Keratinocyte (primary cell): ENCODE results near the gene KCNN3. TPM values are rescaled to one million over a fixed set of nuclear protein-coding genes. Genes with fewer than 3 reads are reported as not detected.

Experiments
- DNase-seq: peaks from one replicate; pipeline ENCODE4 v3.0.0-alpha.2; 2011; ENCODE audit warnings: low read depth, missing footprints, low spot score
- FAIRE-seq: peaks from 2 replicates; lab custom pipeline; 2011; peaks lifted over from hg19 to GRCh38; lab: Jason Lieb, UNC
- H2AFZ ChIP-seq: 2 replicates; pipeline ENCODE4 v1.6.0; 2012; ENCODE audit warnings: low read length, control low read depth, inconsistent platforms; ENCODE audit not compliant: control insufficient read depth
- H3K27ac ChIP-seq: 2 replicates; pipeline ENCODE4 v1.5.1; 2011; ENCODE audit warnings: low read length; ENCODE audit not compliant: control insufficient read depth, insufficient read depth
- H3K27me3 ChIP-seq: 3 replicates; pipeline ENCODE4 v1.6.0; 2011; ENCODE audit warnings: low read length; ENCODE audit not compliant: control insufficient read depth, insufficient read depth; ENCODE audit errors: extremely low read depth
- H3K36me3 ChIP-seq, 2 experiments: 2 replicates in 1 of 2; 3 replicates in 1 of 2; pipeline ENCODE4 v1.5.1; 2011; ENCODE audit warnings: low read length in 2 of 2, mild to moderate bottlenecking in 1 of 2; ENCODE audit not compliant: control insufficient read depth in 2 of 2, insufficient read depth in 2 of 2; ENCODE audit errors: extremely low read depth in 1 of 2
- H3K4me1 ChIP-seq: 3 replicates; pipeline ENCODE4 v1.5.1; 2011; ENCODE audit warnings: low read length; ENCODE audit not compliant: control insufficient read depth, insufficient read depth; ENCODE audit errors: extremely low read depth
- H3K4me2 ChIP-seq: 3 replicates; pipeline ENCODE4 v1.6.0; 2011; ENCODE audit warnings: low read depth, low read length; ENCODE audit not compliant: control insufficient read depth, insufficient read depth; ENCODE audit errors: extremely low read depth
- H3K4me3 ChIP-seq, 3 experiments: fragments of 200-600 bp in 1 of 3; sonication (generic) in 1 of 3; 2 replicates in 2 of 3; 3 replicates in 1 of 3; pipeline ENCODE4 v1.5.1; 2011 to 2016; ENCODE audit warnings: low read length in 3 of 3, mild to moderate bottlenecking in 3 of 3, control low read depth in 2 of 3, inconsistent platforms in 1 of 3, low read depth in 1 of 3, mixed read lengths in 1 of 3, mixed run types in 1 of 3, moderate library complexity in 1 of 3; ENCODE audit not compliant: control insufficient read depth in 2 of 3, insufficient read depth in 2 of 3; ENCODE audit errors: extremely low read depth in 1 of 3
- H3K79me2 ChIP-seq: 2 replicates; pipeline ENCODE4 v1.6.0; 2012; ENCODE audit warnings: low read length; ENCODE audit not compliant: control insufficient read depth, insufficient read depth
- H3K9ac ChIP-seq: 3 replicates; pipeline ENCODE4 v1.6.0; 2011; ENCODE audit warnings: low read length; ENCODE audit not compliant: control insufficient read depth, insufficient read depth; ENCODE audit errors: extremely low read depth
- H3K9me1 ChIP-seq: 3 replicates; pipeline ENCODE4 v1.6.0; 2011; ENCODE audit warnings: low read length; ENCODE audit not compliant: control insufficient read depth, insufficient read depth; ENCODE audit errors: extremely low read depth
- H3K9me3 ChIP-seq: 2 replicates; pipeline ENCODE4 v1.5.1; 2012; ENCODE audit warnings: low read depth, low read length; ENCODE audit not compliant: control insufficient read depth
- H4K20me1 ChIP-seq: 3 replicates; pipeline ENCODE4 v1.6.0; 2011; ENCODE audit warnings: low read length; ENCODE audit not compliant: control insufficient read depth, insufficient read depth; ENCODE audit errors: extremely low read depth
- CTCF ChIP-seq, 3 experiments: IDR thresholded peaks in 1 of 3; conservative IDR thresholded peaks in 1 of 3; optimal IDR thresholded peaks in 1 of 3; 2 replicates in 2 of 3; 3 replicates in 1 of 3; pipeline versions ENCODE3 to v1.5.1; 2011; ENCODE audit warnings: low read length in 3 of 3, mild to moderate bottlenecking in 3 of 3, moderate library complexity in 2 of 3, control low read depth in 1 of 3, inconsistent platforms in 1 of 3; ENCODE audit not compliant: insufficient read depth in 2 of 3; ENCODE audit errors: extremely low read depth in 1 of 3
- EZH2 ChIP-seq: IDR thresholded peaks from one replicate; pipeline ENCODE4 v1.6.1; 2012; ENCODE audit warnings: inconsistent platforms, mild to moderate bottlenecking, low read length, moderate library complexity
- dilution Hi-C: fragments of 300-500 bp; cut with MboI; formaldehyde crosslinking; loops from one replicate; pipeline ENCODE4 v1.7.0; 2020; ENCODE audit warnings: low sequenced_read_pairs; ENCODE audit not compliant: extremely low pct_ligation_motif_present
- polyA plus RNA-seq, 5 experiments: library from polyadenylated mRNA; depleted of rRNA in 3 of 5; stranded (reverse) in 3 of 5; stranded (forward) in 1 of 5; unstranded in 1 of 5; fragments of >200 nt; gene quantifications; 1 replicate in 1 of 5; 2 replicates in 3 of 5; 3 replicates in 1 of 5; pipeline versions ENCODE4 v1.2.1 to v1.2.3, GENCODE V29; 2011 to 2012; ENCODE audit warnings: missing spikeins in 2 of 5, low read depth in 1 of 5, low replicate concordance in 1 of 5

The KCNN3 gene
- polyA plus RNA-seq, 1 donor (not counting 4 experiments of a cell fraction or from before 2014, with no cell fraction given): 0.05 TPM

DNA sequence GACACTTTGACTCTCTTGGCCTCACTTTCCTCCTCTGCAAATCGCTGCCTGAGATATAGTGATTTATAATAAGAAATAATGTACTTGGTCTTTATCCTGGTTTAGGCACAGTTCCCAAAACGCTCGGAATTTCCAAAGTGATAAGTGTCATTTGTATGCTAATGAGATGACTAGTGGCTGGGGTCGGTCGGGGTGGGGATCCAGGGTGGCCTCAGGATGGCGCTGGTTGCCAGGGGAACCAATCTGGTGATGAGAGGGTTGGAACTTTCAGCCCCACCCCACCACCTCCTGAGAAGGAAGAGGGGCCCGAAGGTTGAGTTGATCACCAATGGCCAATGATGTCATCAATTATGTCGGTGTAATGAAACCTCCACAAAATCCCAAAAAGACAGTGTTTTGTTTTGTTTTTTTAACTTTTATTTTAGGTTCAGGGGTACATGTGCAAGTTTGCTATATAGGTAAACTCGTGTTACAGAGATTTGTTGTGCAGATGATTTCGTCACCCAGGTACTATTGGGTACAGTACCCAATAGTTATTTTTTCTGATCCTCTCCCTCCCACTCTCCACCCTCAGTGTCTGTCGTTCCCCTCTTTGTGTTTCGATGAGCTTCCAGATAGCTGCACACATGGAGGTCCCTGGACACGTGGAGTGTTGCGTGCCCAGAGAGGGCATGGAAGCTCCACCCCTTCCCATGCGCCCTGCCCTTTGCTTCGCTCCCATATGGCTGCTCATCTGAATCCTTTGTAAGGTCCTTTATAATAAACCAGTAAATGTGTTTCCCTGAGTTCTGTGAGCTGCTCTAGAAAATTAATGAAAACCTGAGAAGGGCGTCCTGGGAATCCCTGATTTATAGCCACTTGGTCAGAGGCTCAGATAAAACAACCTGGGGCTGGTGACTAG, 97.2 kb downstream of the KCNN3 start:
- DNase-seq (no peak), FAIRE-seq (no peak)
- H3K4me2 ChIP-seq: no peak overlapping the region
- H3K27me3 ChIP-seq: no peaks in the 10 kb centered on the region
- no peaks in the 10 kb centered on the region for H4K20me1 ChIP-seq
- H3K9me1 ChIP-seq: no peaks in the 10 kb centered on the region
- H3K36me3 ChIP-seq: no peaks in the 10 kb centered on the region
- H3K27ac ChIP-seq: no peak overlapping the region
- dilution Hi-C loops: no loop called here
- H2AFZ ChIP-seq: no peak overlapping the region
- no peaks in the 10 kb centered on the region for H3K4me1 ChIP-seq
- H3K9me3 ChIP-seq: no peaks in the 10 kb centered on the region
- no peaks in the 10 kb centered on the region for H3K79me2 ChIP-seq
- no peak overlapping the region for H3K4me3 ChIP-seq
- TF ChIP-seq CTCF (optimal IDR thresholded peaks at IDR 0.05 in 1 of 3, IDR thresholded peaks at IDR 0.05 in 1 of 3, conservative IDR thresholded peaks at IDR 0.05 in 1 of 3; ENCODE audit: extremely low read depth in 1 of 3, insufficient read depth in 2 of 3, low read length in 3 of 3) (peak in 1 of 3 experiments; percentile 15), EZH2 (no peak)
- H3K9ac ChIP-seq: no peak overlapping the region

GRCh38 chr1:154772056-154772455, 98.0 kb downstream of the KCNN3 start:
- Histone ChIP-seq H3K9ac (no peak overlapping the region), H3K4me1 (no peaks in the 10 kb centered on the region), H3K27ac (no peak overlapping the region), H3K4me2 (no peak overlapping the region), H3K36me3 (no peaks in the 10 kb centered on the region), H2AFZ (no peak overlapping the region), H3K27me3 (no peaks in the 10 kb centered on the region), H3K4me3 (no peak overlapping the region), H3K79me2 (no peaks in the 10 kb centered on the region), H4K20me1 (no peaks in the 10 kb centered on the region), H3K9me1 (no peaks in the 10 kb centered on the region), H3K9me3 (no peaks in the 10 kb centered on the region)
- dilution Hi-C loops: no loop called here
- no peak for FAIRE-seq
- TF ChIP-seq CTCF (optimal IDR thresholded peaks at IDR 0.05 in 1 of 3, IDR thresholded peaks at IDR 0.05 in 1 of 3, conservative IDR thresholded peaks at IDR 0.05 in 1 of 3; ENCODE audit: extremely low read depth in 1 of 3, insufficient read depth in 2 of 3, low read length in 3 of 3) (no peak), EZH2 (no peak)
- DNase-seq: no peak
